ENCODE data around the gene UBAP1. TPM values are rescaled to one million over a fixed set of nuclear protein-coding genes. Genes with fewer than 3 reads are reported as not detected.
"Not testable (repeated sequence)": the region's sequence is repeated elsewhere in the genome, so short reads cannot be mapped to it uniquely, and the experiment has no call there.

The UBAP1 gene
- total RNA-seq, 2 donors from 2014 or later, result 41.2 to 44.8 TPM

DNA sequence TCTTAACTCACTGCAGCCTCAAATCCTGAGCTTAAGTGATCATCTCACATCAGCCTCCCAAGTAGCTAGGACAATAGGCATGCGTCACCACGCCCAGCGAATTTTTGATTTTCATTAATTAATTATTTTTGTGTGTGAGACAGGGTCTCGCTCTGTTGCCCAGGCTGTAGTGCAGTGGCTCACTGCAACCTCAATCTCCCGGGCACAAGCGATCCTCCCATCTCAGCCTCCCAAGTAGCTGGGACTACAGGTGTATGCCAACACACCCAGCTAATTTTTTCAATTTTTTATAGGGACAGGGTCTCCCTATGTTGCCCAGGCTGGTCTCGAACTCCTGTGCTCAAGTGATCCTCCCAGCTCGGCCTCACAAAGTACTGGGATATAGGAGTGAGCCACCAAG is 41.4 kb downstream of the UBAP1 start:
- no peak for DNase-seq (ENCODE audit: low spot score)
- Mint-ChIP-seq H3K27me3 (no peaks in the 10 kb centered on the region), H3K36me3 (no peaks in the 10 kb centered on the region), H3K4me3 (no peak overlapping the region), H3K27ac (no peak overlapping the region), H3K4me1 (ENCODE audit: low read depth in 2 of 2) (peaks cover 7% of the 10 kb centered on the region in 2 donors), H3K9me3 (no peaks in the 10 kb centered on the region)
- no peak for ATAC-seq

DNA sequence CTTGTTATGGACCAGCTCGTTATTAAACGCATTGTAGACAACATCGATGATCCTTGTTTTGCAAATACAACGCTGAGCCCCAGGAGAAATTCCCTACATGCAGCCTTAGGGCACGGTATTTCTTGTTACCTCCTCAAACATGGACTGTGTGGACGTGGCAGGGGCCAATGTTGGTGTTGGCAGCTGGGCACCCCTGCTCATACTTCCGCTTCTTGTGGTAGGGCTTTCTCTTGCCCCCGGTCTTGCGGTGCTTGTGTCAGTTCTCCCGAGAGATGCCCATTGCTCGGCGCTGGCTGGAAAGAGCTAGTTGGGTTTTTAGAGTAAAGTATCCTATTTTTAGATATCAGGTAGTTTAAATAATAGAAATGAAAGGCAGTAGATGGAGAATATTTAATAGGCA is 45.5 kb downstream of the UBAP1 start:
- H3K4me1 Mint-ChIP-seq (ENCODE audit: low read depth in 2 of 2), result peaks cover 4 to 7% of the 10 kb centered on the region in 2 donors
- no peaks in the 10 kb centered on the region for H3K9me3 Mint-ChIP-seq
- no peak overlapping the region for H3K4me3 Mint-ChIP-seq
- no peaks in the 10 kb centered on the region for H3K27me3 Mint-ChIP-seq
- no peaks in the 10 kb centered on the region for H3K36me3 Mint-ChIP-seq
- no peak for DNase-seq (ENCODE audit: low spot score)
- H3K27ac Mint-ChIP-seq, result no peak overlapping the region
- no peak for ATAC-seq

DNA sequence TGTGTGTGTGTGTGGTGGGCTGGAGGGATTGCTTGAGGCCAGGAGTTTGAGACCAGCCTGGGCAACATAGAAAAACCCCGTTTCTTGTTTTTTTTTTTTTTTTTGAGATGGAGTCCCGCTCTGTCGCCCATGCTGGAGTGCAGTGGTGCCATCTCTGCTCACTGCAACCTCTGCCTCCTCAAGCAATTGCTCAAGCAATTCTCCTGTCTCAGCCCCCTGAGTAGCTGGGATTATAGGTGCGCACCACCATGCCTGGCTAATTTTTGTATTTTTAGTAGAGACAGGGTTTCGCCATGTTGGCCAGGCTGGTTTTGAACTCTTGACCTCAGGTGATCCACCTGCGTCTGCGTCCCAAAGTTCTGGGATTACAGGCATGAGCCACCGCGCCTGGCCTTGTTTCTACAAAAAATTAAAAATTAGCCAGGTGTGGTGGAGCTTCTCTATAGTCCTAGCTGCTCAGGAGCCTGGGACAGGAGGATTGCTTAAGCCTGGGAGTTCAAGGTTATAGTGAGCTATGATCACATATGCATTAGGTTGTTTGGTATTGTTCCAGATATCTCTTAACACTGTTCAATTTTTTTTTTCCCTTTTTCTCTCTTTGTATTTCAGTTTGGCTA is 47.4 kb downstream of the UBAP1 start:
- not testable (repeated sequence) for H3K36me3 Mint-ChIP-seq; ATAC-seq; H3K4me3 Mint-ChIP-seq; H3K4me1 Mint-ChIP-seq (ENCODE audit: low read depth in 2 of 2); DNase-seq (ENCODE audit: low spot score); H3K9me3 Mint-ChIP-seq; H3K27ac Mint-ChIP-seq; H3K27me3 Mint-ChIP-seq

DNA sequence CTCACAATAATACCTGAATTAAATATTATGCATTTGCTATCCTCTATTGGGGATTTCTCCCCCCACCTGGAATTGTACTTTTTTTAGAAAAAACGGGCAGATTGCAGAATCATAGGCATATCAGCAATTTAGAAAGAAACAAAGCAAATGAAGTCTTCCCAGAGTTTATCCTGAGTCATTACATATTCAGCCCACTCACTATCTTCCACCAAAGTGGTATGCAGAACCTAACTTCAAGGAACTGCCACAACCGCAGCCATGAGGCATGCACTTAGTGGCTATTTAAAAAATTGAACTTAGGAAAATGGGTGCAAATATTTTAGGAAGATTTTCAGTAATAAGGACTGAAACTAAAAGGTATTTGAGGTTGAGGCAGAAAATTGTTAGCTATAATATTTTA is 48.6 kb downstream of the UBAP1 start:
- peaks cover 2 to 3% of the 10 kb centered on the region in 2 donors for H3K4me1 Mint-ChIP-seq (ENCODE audit: low read depth in 2 of 2)
- H3K4me3 Mint-ChIP-seq, result no peak overlapping the region
- no peak overlapping the region for H3K27ac Mint-ChIP-seq
- no peaks in the 10 kb centered on the region for H3K27me3 Mint-ChIP-seq
- no peak for ATAC-seq
- no peaks in the 10 kb centered on the region for H3K36me3 Mint-ChIP-seq
- H3K9me3 Mint-ChIP-seq, result no peaks in the 10 kb centered on the region
- no peak for DNase-seq (ENCODE audit: low spot score)

DNA sequence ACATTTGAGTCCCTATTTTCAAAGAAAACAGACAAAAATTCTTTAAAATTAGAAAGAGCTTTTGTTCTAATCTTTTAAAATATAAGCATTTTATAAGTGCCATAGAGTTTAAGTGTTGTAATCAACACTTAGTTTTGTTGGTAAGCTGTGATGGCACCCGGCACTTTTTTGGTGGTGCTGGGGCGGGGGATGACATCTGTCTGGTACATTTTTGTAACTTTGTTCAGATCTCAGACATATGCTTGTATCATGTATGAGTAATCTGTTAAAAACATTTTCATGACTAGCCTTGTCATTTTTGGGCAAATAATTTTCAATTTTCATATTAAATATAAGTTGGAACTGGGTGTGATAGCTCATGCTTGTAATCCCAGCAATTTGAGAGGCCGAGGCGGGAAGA is 51.7 kb downstream of the UBAP1 start:
- Mint-ChIP-seq H3K4me1 (ENCODE audit: low read depth in 2 of 2) (peaks cover 5 to 7% of the 10 kb centered on the region in 2 donors), H3K4me3 (no peak overlapping the region), H3K27ac (no peak overlapping the region), H3K9me3 (no peaks in the 10 kb centered on the region), H3K36me3 (no peaks in the 10 kb centered on the region), H3K27me3 (no peaks in the 10 kb centered on the region)
- DNase-seq (ENCODE audit: low spot score) (no peak), ATAC-seq (no peak)

DNA sequence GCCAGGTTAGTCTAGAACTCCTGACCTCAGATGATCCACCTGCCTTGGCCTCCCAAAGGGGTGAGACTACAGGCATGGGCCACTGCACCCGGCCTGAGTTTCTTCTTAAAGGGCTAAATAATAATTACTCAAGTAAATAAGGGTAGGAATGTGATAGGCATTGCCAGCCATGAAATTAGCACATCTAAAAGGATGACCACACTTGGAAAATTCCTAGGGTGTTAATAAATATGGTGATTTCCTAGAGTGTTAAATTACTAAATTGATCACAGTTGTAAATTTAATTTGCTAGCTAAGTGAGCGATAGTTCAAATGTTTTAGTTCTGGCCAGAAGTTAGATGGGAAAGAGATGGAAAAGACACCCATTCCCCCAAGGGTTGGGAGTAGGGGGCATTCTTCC is 53.4 kb downstream of the UBAP1 start:
- Mint-ChIP-seq H3K36me3 (peaks cover 11% of the 10 kb centered on the region), H3K4me1 (ENCODE audit: low read depth in 2 of 2) (peaks cover 9 to 12% of the 10 kb centered on the region in 2 donors), H3K27me3 (no peaks in the 10 kb centered on the region), H3K27ac (no peak overlapping the region), H3K4me3 (no peak overlapping the region), H3K9me3 (no peaks in the 10 kb centered on the region)
- ATAC-seq, result no peak
- DNase-seq (ENCODE audit: low spot score), result no peak

- Mint-ChIP-seq H3K4me1 (ENCODE audit: low read depth in 2 of 2) (peaks cover 17 to 20% of the 10 kb centered on the region in 2 donors), H3K9me3 (no peaks in the 10 kb centered on the region), H3K27ac (no peak overlapping the region), H3K36me3 (peaks cover 18% of the 10 kb centered on the region), H3K4me3 (no peak overlapping the region), H3K27me3 (no peaks in the 10 kb centered on the region)
- DNase-seq (ENCODE audit: low spot score), result no peak
- ATAC-seq, result no peak
Measured at GRCh38 chr9:34233672-34234071, 54.8 kb downstream of the UBAP1 start.

- H3K4me1 Mint-ChIP-seq (ENCODE audit: low read depth in 2 of 2), result peaks cover 25 to 26% of the 10 kb centered on the region in 2 donors
Measured at GRCh38 chr9:34237836-34238235, 59.0 kb downstream of the UBAP1 start.

DNA sequence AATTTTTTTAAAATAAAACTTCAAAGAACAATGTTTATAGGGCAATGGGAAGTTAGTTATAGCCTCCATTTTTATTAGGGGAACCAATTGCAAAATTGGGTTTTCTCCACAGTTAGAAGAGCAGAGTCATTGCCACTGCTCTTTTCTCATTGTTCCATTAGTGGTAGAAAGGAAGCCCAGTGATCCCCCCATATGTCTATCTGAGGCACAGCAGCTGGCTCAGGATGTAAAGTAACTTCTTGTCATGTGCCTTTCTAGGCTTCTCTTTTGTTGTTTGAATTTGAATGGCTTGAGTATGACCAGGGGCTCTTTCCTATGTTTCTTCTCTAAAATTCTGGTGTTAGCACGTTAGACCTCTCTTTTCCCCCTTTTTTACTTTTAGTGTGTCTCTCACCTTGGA is 61.2 kb downstream of the UBAP1 start:
- no peak for ATAC-seq
- H3K27ac Mint-ChIP-seq, result no peak overlapping the region
- H3K4me3 Mint-ChIP-seq, result no peak overlapping the region
- no peaks in the 10 kb centered on the region for H3K9me3 Mint-ChIP-seq
- peaks cover 20 to 29% of the 10 kb centered on the region in 2 donors for H3K4me1 Mint-ChIP-seq (ENCODE audit: low read depth in 2 of 2)
- no peaks in the 10 kb centered on the region for H3K27me3 Mint-ChIP-seq
- DNase-seq (ENCODE audit: low spot score), result no peak
- peaks cover 23% of the 10 kb centered on the region for H3K36me3 Mint-ChIP-seq

More at GRCh38 chr9:34237836-34238235, 59.0 kb downstream of the UBAP1 start:
- Mint-ChIP-seq H3K4me3 (no peak overlapping the region), H3K9me3 (no peaks in the 10 kb centered on the region), H3K36me3 (peaks cover 23% of the 10 kb centered on the region), H3K27ac (no peak overlapping the region), H3K27me3 (no peaks in the 10 kb centered on the region)
- DNase-seq (ENCODE audit: low spot score) (no peak), ATAC-seq (no peak)

DNA sequence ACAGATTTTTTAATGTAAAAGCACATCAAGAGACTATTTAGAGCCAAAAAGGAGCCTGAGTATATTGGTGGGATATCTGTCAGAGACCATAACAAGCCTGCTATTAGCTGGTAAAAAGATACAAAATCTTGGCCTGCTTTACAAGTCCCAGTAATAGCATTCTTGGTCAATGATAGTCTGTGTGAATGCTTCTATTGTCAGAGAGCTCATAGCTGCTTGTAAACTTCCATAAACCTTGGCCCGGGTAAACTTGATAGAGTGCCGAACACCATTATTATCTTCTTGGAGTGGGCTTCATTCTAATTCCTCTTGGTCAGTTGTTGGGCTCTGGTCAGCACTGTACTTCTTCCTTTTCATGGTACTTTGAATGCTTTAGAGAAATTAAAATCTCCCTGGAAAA is 64.0 kb downstream of the UBAP1 start:
- ATAC-seq (no peak), DNase-seq (ENCODE audit: low spot score) (no peak)
- Mint-ChIP-seq H3K27ac (no peak overlapping the region), H3K27me3 (no peaks in the 10 kb centered on the region), H3K4me1 (ENCODE audit: low read depth in 2 of 2) (peaks cover 13 to 27% of the 10 kb centered on the region in 2 donors), H3K9me3 (no peaks in the 10 kb centered on the region), H3K36me3 (peaks cover 11% of the 10 kb centered on the region), H3K4me3 (no peak overlapping the region)

DNA sequence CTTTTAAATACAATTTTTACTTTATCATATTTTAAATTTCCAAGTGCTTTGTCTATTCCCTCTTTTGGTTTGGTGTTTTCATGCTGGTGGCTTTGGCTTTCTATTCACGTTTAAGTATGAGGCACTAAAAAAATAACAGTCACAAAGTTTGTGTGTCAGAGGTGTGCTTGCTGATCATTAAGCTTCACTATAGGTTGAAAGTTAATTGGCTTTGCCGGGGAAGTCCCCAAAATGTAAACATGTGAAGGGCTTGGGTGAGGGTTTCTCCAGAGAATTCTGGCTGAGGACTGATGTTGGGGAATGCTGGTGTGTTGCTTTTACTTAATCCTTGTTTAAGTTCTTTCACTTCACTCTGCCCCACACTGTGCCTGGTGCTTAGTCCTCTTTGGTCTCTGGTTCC is 66.4 kb downstream of the UBAP1 start:
- not testable (repeated sequence) for H3K36me3 Mint-ChIP-seq; ATAC-seq; H3K4me3 Mint-ChIP-seq; H3K27ac Mint-ChIP-seq; H3K27me3 Mint-ChIP-seq; DNase-seq (ENCODE audit: low spot score); H3K9me3 Mint-ChIP-seq
- H3K4me1 Mint-ChIP-seq (ENCODE audit: low read depth in 2 of 2), result peaks cover 3 to 14% of the 10 kb centered on the region in 2 donors

DNA sequence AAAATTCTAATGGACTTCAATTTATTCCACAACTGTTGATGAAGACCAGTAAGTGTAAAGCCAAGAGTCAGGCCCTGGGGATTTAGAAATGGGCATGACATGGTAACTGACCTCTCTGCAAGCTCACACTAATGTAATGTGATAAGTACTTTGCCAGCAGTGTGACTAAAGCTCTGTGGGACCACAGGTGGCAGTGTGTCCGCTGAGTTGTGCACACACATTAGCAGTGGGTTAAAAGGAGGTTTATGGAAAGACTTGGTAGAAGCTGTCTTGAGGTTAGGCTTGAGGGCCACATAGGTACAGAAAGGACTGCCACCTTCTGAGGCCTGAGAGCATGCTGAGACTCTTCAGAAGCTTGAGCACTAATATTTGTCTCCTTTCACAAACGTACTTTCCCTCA is 67.6 kb downstream of the UBAP1 start:
- Mint-ChIP-seq H3K27ac (no peak overlapping the region), H3K36me3 (peaks cover under 1% of the 10 kb centered on the region), H3K4me3 (no peak overlapping the region), H3K27me3 (no peaks in the 10 kb centered on the region), H3K4me1 (ENCODE audit: low read depth in 2 of 2) (peaks cover 0 to 12% of the 10 kb centered on the region in 2 donors), H3K9me3 (no peaks in the 10 kb centered on the region)
- DNase-seq (ENCODE audit: low spot score) (no peak), ATAC-seq (no peak)

- not testable (repeated sequence) for H3K4me1 Mint-ChIP-seq (ENCODE audit: low read depth in 2 of 2); ATAC-seq; H3K4me3 Mint-ChIP-seq; H3K36me3 Mint-ChIP-seq; DNase-seq (ENCODE audit: low spot score); H3K27me3 Mint-ChIP-seq; H3K9me3 Mint-ChIP-seq; H3K27ac Mint-ChIP-seq
Measured at GRCh38 chr9:34247782-34248181, 68.9 kb downstream of the UBAP1 start.

DNA sequence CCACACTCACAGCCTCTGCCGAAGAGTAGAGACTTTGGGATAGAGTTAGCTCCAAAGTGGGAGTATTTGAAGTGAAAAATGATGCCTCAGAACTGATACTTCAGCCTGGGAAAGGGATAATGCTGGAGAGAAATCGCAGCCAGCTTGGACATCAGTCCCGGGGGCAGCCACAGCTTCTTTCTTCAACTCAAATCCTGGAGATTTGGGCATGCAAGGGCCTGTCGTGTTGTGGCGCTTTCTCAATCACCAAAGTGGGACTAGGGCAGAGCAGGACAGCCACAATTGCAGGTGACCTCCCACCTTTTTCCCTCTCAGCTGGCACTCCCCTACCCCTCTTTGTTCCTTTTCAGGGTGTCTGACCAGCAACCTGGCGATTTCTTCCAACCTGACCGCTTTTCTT is 70.4 kb downstream of the UBAP1 start:
- ATAC-seq (no peak), DNase-seq (ENCODE audit: low spot score) (no peak)
- Mint-ChIP-seq H3K4me1 (ENCODE audit: low read depth in 2 of 2) (peaks cover 0 to 3% of the 10 kb centered on the region in 2 donors), H3K27me3 (no peaks in the 10 kb centered on the region), H3K27ac (peak overlapping the region in 1 of 2 donors; percentile 45), H3K9me3 (no peaks in the 10 kb centered on the region), H3K36me3 (no peaks in the 10 kb centered on the region), H3K4me3 (no peak overlapping the region)

DNA sequence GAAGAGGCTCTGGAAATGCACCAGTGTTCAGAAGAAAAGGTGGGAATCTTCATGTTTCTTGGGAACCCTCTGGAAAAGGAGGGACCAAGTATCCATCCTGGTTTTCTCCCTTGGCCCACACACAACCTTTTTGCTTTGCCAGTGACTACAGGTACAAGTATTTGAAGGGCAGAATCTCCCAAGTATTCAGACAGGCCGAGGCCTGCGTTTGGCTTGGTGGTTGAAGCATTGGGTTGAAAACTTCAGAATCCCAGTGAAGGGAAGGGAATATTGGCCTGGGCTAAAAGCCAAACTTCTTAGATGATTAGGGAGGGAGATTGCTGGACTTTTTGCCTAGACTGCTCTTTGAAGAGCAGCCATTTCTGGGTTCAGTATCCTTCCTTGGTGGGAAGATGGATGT is 71.9 kb downstream of the UBAP1 start:
- DNase-seq (ENCODE audit: low spot score) (no peak), ATAC-seq (no peak)
- H3K4me3 Mint-ChIP-seq, result no peak overlapping the region
- H3K9me3 Mint-ChIP-seq, result no peaks in the 10 kb centered on the region
- H3K4me1 Mint-ChIP-seq (ENCODE audit: low read depth in 2 of 2), result peaks cover 0 to 3% of the 10 kb centered on the region in 2 donors
- no peaks in the 10 kb centered on the region for H3K27me3 Mint-ChIP-seq
- no peaks in the 10 kb centered on the region for H3K36me3 Mint-ChIP-seq
- no peak overlapping the region for H3K27ac Mint-ChIP-seq

Data from natural killer cell treated with Interleukin-12 subunit alpha and Interleukin-12 subunit beta and Interleukin-15 and Interleukin-18, amount 100 ng/mL, for 72 hours (primary cell).